BJ (cell line): ENCODE results near the gene TYROBP. TPM values are rescaled to one million over a fixed set of nuclear protein-coding genes. Genes with fewer than 3 reads are reported as not detected.
A peak's percentile ranks its signal among the peaks of the same experiment; 100 is the strongest.

Experiments used
- CTCF ChIA-PET: fragments of 350-600 bp; formaldehyde crosslinking; extraction: SDS; loops from one replicate; lab custom pipeline; 2021; ENCODE audit warnings: antibody characterized with exemption, inconsistent platforms; lab: Yijun Ruan, JAX
- POLR2A ChIA-PET: fragments of 300-600 bp; sonication (Branson Sonifier 250); formaldehyde crosslinking; extraction: SDS; loops from one replicate; lab custom pipeline; 2021; ENCODE audit warnings: antibody characterized with exemption; lab: Charles Lee
- DNase-seq: peaks from one replicate; pipeline ENCODE4 v3.0.0-alpha.2; 2011; ENCODE audit warnings: low read depth
- H3K27me3 ChIP-seq: 2 replicates; pipeline ENCODE4 v1.6.0; 2011; ENCODE audit warnings: low read length; ENCODE audit not compliant: control insufficient read depth, insufficient read depth
- H3K36me3 ChIP-seq: 2 replicates; pipeline ENCODE4 v1.5.1; 2011; ENCODE audit warnings: low read length; ENCODE audit not compliant: control insufficient read depth, insufficient read depth
- H3K4me3 ChIP-seq: 2 replicates; pipeline ENCODE4 v1.5.1; 2011; ENCODE audit warnings: low read depth, mild to moderate bottlenecking, control low read depth, low read length
- CTCF ChIP-seq: IDR thresholded peaks from 2 replicates; pipeline ENCODE4 v1.5.1; 2011; ENCODE audit warnings: low read depth, mild to moderate bottlenecking, control low read depth, inconsistent platforms, low read length, moderate library complexity; ENCODE audit not compliant: insufficient read depth
- polyA plus RNA-seq: library from polyadenylated mRNA; depleted of rRNA; stranded (reverse); fragments of >200 nt; gene quantifications from 2 replicates; pipeline ENCODE4 v1.2.3, GENCODE V29; 2011; rRNA removed
- small RNA-seq: library from RNA; depleted of rRNA; stranded (forward); fragments of <200 nt; gene quantifications from one replicate; pipeline ENCODE3, GENCODE V24; 2012; ENCODE audit warnings: low replicate concordance, low read depth; ENCODE audit not compliant: insufficient read length

The TYROBP gene
- polyA plus RNA-seq, 1 experiment, result not detected

- CTCF ChIA-PET, result interaction anchor here (1.0 kb wide), 1 partner anchor 72 kb away, joined by 3 read pairs; no protein-coding TSS in a partner anchor
- H3K4me3 ChIP-seq, result no peak overlapping the region
- DNase-seq, result no peak
- H3K27me3 ChIP-seq, result peaks cover 45% of the 10 kb centered on the region
- no peaks in the 10 kb centered on the region for H3K36me3 ChIP-seq
- POLR2A ChIA-PET, result no interaction called here
- no peak for TF ChIP-seq CTCF
Observed at GRCh38 chr19:35859414-35859813, 48.7 kb downstream of the TYROBP start.

- ChIA-PET POLR2A (no interaction called here), CTCF (no interaction called here)
- TF ChIP-seq CTCF, result no peak
- no peak overlapping the region for H3K4me3 ChIP-seq
- peaks cover 45% of the 10 kb centered on the region for H3K27me3 ChIP-seq
- no peak for DNase-seq
- no peaks in the 10 kb centered on the region for H3K36me3 ChIP-seq
Observed at GRCh38 chr19:35858311-35858710, 49.8 kb downstream of the TYROBP start.

- DNase-seq, result no peak
- H3K36me3 ChIP-seq, result no peaks in the 10 kb centered on the region
- H3K27me3 ChIP-seq, result peaks cover 47% of the 10 kb centered on the region
- ChIA-PET POLR2A (no interaction called here), CTCF (interaction anchor here (0.8 kb wide), 1 partner anchor 9 kb away, joined by 3 read pairs; no protein-coding TSS in a partner anchor)
- H3K4me3 ChIP-seq, result peak within 1 kb of the TSS; percentile 31
- TF ChIP-seq CTCF, result no peak
Observed at GRCh38 chr19:35856546-35857149, 51.4 kb downstream of the TYROBP start, which contains the start of gene KIRREL2. Gene KIRREL2 (plus strand): TSS chr19:35856911. CDS start chr19:35857120, 209 bp downstream.

Small RNA genes lying within 50 kb of the gene (small RNA-seq; reads per million reads assigned to genes)
- not detected for gene AF038458.1
- not detected for gene RN7SL402P

Other genes with a start within 250 kb of the TYROBP start
- gene UPK1A, start 241.8 kb downstream of the TYROBP start, polyA plus RNA-seq, result 0.17 and 0.39 TPM in 2 replicates
- not detected in 2 replicates for gene ZBTB32, start 203.7 kb downstream of the TYROBP start, polyA plus RNA-seq
- 6.1 and 13.3 TPM in 2 replicates for gene KMT2B, start 190.3 kb downstream of the TYROBP start, polyA plus RNA-seq
- gene IGFLR1, start 165.8 kb downstream of the TYROBP start, polyA plus RNA-seq, result 1.1 and 1.9 TPM in 2 replicates
- gene U2AF1L4, start 162.9 kb downstream of the TYROBP start, polyA plus RNA-seq, result 18.3 and 20.3 TPM in 2 replicates
- gene PSENEN, start 162.6 kb downstream of the TYROBP start, polyA plus RNA-seq, result 65.4 and 76.2 TPM in 2 replicates
- gene LIN37, start 159.7 kb downstream of the TYROBP start, polyA plus RNA-seq, result 8.9 and 15.0 TPM in 2 replicates
- 21.0 and 27.2 TPM in 2 replicates for gene HSPB6, start 151.3 kb downstream of the TYROBP start, polyA plus RNA-seq
- gene PROSER3, start 150.1 kb downstream of the TYROBP start, polyA plus RNA-seq, result 6.9 and 9.4 TPM in 2 replicates
- gene ARHGAP33, start 132.7 kb downstream of the TYROBP start, polyA plus RNA-seq, result 1.1 and 3.6 TPM in 2 replicates
- not detected in 2 replicates for gene PRODH2, start 95.5 kb downstream of the TYROBP start, polyA plus RNA-seq
- not detected in 2 replicates for gene NPHS1, start 55.8 kb downstream of the TYROBP start, polyA plus RNA-seq
- 0.05 TPM in 1 of 2 replicates, not detected in the other for gene KIRREL2, start 51.4 kb downstream of the TYROBP start, polyA plus RNA-seq
- 6.6 and 11.4 TPM in 2 replicates for gene APLP1, start 39.7 kb downstream of the TYROBP start, polyA plus RNA-seq
- 2.9 and 4.9 TPM in 2 replicates for gene NFKBID, start 7.8 kb downstream of the TYROBP start, polyA plus RNA-seq
- 0.74 and 1.2 TPM in 2 replicates for gene HCST, start 5.8 kb downstream of the TYROBP start, polyA plus RNA-seq
- 0.83 and 1.8 TPM in 2 replicates for gene LRFN3, start 28.1 kb upstream of the TYROBP start, polyA plus RNA-seq
- 12.0 and 14.5 TPM in 2 replicates for gene SDHAF1, start 86.9 kb upstream of the TYROBP start, polyA plus RNA-seq
- gene SYNE4, start 100.5 kb upstream of the TYROBP start, polyA plus RNA-seq, result 0.16 and 0.20 TPM in 2 replicates
- 17.5 and 19.5 TPM in 2 replicates for gene ALKBH6, start 105.9 kb upstream of the TYROBP start, polyA plus RNA-seq
- 14.7 and 23.9 TPM in 2 replicates for gene CLIP3, start 124.6 kb upstream of the TYROBP start, polyA plus RNA-seq
- 8.2 and 11.0 TPM in 2 replicates for gene THAP8, start 146.0 kb upstream of the TYROBP start, polyA plus RNA-seq
- 2.1 and 5.3 TPM in 2 replicates for gene WDR62, start 146.6 kb upstream of the TYROBP start, polyA plus RNA-seq
- not detected in 2 replicates for gene OVOL3, start 202.8 kb upstream of the TYROBP start, polyA plus RNA-seq
- gene POLR2I, start 206.6 kb upstream of the TYROBP start, polyA plus RNA-seq, result 67.1 and 94.0 TPM in 2 replicates
- 226 and 251 TPM in 2 replicates for gene TBCB, start 207.2 kb upstream of the TYROBP start, polyA plus RNA-seq
- 929 and 1,299 TPM in 2 replicates for gene CAPNS1, start 231.8 kb upstream of the TYROBP start, polyA plus RNA-seq
- gene COX7A1, start 244.2 kb upstream of the TYROBP start, polyA plus RNA-seq, result 193 and 569 TPM in 2 replicates